GM21526 (cell line): ENCODE results near the gene DCST2.

ENCODE experiments used
- ATAC-seq: cut with Tn5 transposase; IDR thresholded peaks from one replicate; pipeline ENCODE4 v1.9.1; 2021; ENCODE audit warnings: moderate library complexity; ENCODE audit not compliant: unreplicated experiment, low FRiP score

Gene DCST2

DNA sequence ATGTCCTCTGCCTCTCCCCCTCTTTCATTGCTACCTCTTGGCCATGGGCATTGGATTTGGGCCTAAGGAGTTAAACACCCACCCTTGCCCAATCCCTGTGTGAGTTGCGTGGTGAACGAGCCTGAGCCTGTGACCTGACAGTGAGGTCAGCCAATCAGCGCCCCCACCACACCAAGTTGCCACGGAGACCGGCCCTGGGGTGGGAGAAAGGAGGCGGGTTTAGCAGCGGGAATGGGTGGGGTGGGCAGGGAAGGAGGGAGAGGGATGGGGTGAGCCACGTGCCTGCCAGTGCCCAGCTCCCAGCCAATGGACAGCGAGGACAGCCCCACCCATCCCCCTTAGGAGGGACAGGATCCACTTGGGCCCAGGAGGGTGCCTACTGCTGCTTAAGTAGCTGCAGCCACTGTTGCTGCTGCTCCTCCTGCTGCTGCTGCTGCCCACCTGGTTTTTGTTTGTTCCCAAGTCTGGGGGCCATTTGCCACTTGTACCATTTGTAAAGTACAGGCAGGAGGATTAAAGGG, 21.5 kb downstream of the DCST2 start:
- no peak for ATAC-seq

DNA sequence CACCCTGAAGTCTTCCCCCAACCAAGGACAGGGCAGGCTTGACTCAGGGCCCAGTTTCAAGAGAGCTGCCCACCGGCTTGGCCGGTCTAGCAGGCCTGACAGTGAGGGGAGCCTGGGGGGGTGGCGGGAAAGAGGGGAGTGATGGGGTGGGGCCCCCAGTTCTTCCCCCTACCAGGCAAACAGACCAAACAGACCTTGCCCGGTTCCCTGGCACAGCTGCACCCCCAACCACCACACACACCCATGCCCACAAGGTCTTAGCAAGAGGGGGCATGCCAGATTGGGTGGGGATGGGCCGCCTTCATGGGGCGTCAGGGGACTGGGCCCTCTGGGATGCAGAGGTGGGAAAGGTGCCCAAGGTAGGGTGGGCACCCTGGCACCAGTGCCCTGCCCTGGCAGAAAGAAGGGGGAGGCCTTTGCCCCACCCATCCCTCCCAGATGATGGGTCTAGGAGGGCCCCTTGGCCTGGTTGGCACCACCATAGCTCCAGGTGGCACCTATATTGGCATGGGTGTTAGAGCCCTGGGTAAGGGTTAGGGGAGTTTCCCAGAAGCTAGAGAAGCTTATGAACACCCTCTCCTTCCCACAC, 22.1 kb downstream of the DCST2 start:
- no peak for ATAC-seq

DNA sequence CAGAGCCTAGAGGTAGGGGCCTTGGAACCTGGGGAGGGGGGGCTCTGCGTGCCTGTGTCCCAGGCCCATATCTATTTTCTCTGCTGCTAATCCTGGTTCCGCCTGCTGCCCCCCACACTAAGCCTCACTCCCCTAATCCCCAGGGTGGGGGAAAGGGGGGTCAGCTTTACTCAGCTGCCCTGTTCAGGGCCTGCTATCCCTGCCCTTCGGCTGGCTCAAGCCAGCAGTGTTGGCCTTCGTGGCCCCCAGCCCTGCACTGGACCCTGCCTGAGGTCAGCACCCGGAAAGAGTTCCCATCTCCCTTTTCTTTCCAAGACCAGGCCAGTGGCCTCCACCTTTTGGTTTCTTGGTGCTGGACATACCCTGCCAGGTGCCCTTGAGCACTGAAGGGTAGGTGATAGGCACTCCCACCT, 22.6 kb downstream of the DCST2 start:
- no peak for ATAC-seq

DNA sequence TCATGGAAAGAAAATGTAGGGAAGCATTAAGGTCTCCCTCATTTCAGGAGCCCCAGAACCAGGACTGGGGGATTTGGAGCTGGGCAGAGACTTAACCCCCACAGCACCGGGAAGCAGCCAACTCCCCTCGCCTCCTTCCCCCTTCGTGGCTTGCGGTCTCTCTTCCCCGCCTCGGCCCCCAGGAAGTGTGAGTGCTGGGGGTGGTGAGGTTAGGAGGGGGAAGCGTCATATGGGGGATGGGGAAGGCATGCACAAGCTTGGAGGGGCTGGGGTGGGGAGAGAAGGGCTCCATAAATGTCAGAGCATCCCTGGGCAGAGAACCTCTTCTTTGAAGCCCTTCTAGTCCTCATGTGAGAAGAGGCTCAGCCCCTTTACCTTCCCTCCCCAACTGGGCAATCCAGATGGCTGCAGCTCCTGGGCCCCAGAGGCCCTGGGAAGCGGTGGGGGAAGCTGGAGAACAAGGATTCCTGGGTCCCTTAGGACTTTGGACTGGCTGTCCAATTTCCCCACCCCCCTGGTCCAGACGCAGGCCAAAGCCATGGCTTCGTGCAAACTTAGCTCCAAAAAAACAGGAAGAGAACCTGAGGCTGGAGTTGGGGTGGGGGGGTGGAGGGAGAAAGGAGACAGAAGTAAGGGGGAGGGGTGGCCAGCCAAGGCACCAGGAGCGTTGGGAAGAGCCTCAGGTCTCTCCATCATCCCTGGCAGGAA, 23.2 kb downstream of the DCST2 start:
- ATAC-seq = no peak

- no peak for ATAC-seq
Measured at GRCh38 chr1:155009742-155010141, 23.8 kb downstream of the DCST2 start.

DNA sequence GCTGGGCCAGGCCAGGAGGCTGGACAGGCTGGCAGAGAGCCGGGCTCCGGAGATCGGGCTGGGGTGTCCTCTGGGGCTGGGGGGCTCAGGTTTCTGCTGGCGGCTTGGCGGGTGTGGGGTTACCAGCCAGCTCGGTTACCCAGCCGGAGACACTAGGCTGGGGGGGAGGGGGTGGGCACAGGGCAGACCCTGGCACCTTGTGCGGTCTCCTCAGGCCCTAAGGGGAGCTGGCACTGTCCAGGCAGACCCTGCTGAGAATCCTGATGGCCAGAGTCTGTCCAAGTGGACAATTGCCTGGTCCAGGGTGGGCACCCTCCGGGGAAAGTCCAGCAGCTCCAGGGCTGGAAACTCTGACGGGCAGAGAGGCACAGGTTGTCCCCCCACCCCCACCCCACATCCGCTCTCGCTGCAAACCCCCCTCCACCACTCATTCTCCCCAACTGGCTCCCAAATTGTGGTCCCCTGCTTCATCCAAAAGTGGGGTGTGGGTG, 24.3 kb downstream of the DCST2 start:
- ATAC-seq = no peak

- ATAC-seq = no peak
Measured at GRCh38 chr1:155008015-155008941, 25.3 kb downstream of the DCST2 start.

GRCh38 chr1:155007251-155007828, 26.2 kb downstream of the DCST2 start:
- ATAC-seq = no peak

DNA sequence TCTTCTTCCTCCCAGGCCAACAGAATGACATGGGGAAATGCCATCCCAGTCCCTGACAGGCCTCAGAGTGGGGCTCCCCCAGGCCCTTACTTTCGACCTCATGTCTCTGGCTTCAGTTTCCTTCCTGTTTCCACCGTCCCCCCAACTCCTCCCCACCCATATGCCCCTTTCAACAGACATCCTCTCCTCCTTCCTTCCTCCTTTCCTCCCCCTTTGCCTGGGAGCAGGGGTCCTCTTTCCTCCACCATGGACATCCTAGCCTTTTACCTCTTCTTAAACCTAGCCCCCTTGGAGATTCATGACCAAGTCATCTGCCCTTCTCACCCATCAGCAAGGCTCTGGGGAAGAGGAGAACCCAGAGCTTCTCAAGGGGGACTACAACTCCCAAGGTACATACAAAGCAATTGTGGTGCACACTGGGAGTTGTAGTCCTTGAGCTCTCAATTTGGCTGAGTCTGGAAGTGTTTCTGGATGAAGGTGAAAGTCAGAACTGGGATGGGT, 26.9 kb downstream of the DCST2 start:
- ATAC-seq = no peak

GRCh38 chr1:155005076-155006011, 28.2 kb downstream of the DCST2 start:
- no peak for ATAC-seq

- ATAC-seq = no peak
Measured at GRCh38 chr1:155004352-155005075, 29.1 kb downstream of the DCST2 start.

GRCh38 chr1:155003766-155004351, 29.7 kb downstream of the DCST2 start:
- no peak for ATAC-seq

DNA sequence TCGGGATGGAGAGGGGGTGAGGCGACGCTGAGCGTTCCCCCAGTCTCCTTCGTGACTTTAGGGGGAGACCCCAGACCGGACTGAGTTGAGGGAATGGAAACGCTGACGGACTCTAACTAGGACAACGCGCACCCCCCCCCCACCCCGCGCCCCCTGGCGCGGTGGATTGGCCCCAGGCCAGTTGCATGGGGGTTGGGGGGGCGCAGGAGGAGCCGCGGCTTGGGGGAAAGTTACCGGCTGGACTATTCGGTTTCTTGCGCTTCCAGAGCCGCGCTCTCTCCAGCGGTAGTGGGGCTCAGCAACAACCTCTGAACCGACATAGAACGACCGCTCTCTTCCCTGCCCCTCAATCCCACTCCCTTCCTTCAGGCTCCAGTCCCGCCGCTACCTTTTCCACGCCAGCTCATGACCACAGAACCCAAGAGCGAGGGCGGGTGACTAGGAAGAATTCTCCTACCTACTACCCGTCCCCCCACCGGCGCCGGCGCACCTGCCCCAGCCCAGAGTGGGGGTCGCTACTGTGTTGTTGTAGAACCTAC, 30.3 kb downstream of the DCST2 start:
- no peak for ATAC-seq

- ATAC-seq = no peak
Measured at GRCh38 chr1:155002464-155003226, 30.9 kb downstream of the DCST2 start, which contains the start of gene ZBTB7B. TSS of gene ZBTB7B (plus strand) at chr1:155002802. CDS start at chr1:155014661, 11,859 bp downstream.

GRCh38 chr1:155001675-155002463, 31.7 kb downstream of the DCST2 start:
- peak; percentile 48 for ATAC-seq

- no peak for ATAC-seq
Measured at GRCh38 chr1:155001425-155001674, 32.2 kb downstream of the DCST2 start.
